ENCODE data around the gene KLHL28. TPM values are rescaled to one million over a fixed set of nuclear protein-coding genes. Genes with fewer than 3 reads are reported as not detected.

KLHL28 gene
- total and polyA plus RNA-seq, 2 donors (not counting 3 experiments of a cell fraction or from before 2014, with no cell fraction given) = 2.9 to 7.3 TPM

DNA sequence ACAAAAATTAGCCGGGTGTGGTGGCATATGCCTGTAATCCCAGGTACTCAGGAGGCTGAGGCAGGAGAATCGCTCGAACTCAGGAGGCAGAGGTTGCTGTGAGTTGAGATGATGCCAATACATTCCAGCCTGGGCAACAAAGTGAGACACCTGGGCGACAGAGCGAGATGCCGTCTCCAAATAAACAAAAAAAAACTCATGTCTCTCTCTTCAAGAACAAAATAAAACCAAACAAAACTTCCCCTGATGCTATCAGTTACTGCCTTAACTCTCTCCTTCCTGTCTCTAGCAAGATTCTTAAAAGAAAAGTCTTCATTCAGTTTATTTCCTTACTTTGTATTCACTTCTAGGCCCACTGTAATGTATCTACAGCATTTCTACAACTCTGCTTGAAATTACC, 20.8 kb downstream of the KLHL28 start:
- Histone ChIP-seq H3K4me2 (ENCODE audit: insufficient read depth, low read length) (no peak overlapping the region), H3K36me3 (ENCODE audit: control insufficient read depth in 2 of 2, extremely low read depth in 1 of 2, insufficient read depth in 2 of 2, low read length in 2 of 2) (peaks cover 9 to 10% of the 10 kb centered on the region in 2 experiments), H3K4me3 (replicated peaks in 1 of 3; ENCODE audit: insufficient read depth in 1 of 3, low read depth in 1 of 3, low read length in 3 of 3) (no peak overlapping the region), H3K9me3 (replicated peaks; ENCODE audit: control insufficient read depth, insufficient read depth, low read length) (no peaks in the 10 kb centered on the region), H3K9me1 (replicated peaks; ENCODE audit: control insufficient read depth, extremely low read depth, insufficient read depth, low read length) (no peaks in the 10 kb centered on the region), H3K27me3 (ENCODE audit: control insufficient read depth in 2 of 2, insufficient read depth in 2 of 2, low read length in 2 of 2) (no peaks in the 10 kb centered on the region), H3K79me2 (ENCODE audit: control insufficient read depth, insufficient read depth, low read length) (no peaks in the 10 kb centered on the region), H3K4me1 (ENCODE audit: control insufficient read depth, extremely low read depth, insufficient read depth, low read length) (no peaks in the 10 kb centered on the region), H3K27ac (ENCODE audit: insufficient read depth, low read depth, low read length) (no peak overlapping the region), H2AFZ (ENCODE audit: low read depth, low read length) (no peak overlapping the region), H3K9ac (replicated peaks; ENCODE audit: extremely low read depth, insufficient read depth, low read length) (no peak overlapping the region), H4K20me1 (replicated peaks; ENCODE audit: control insufficient read depth, extremely low read depth, insufficient read depth, low read length) (peaks cover 3% of the 10 kb centered on the region)
- DNase-seq (ENCODE audit: low read depth, low spot score) (no peak), FAIRE-seq (no peak)
- BruUV-seq (replicated peaks) = no TSS peak
- ChIA-PET CTCF (interaction anchor here (0.7 kb wide), 1 partner anchor 15 kb away, joined by 3 read pairs; no protein-coding TSS in a partner anchor), POLR2A (no interaction called here)
- dilution Hi-C loops (cut with MboI; ENCODE audit: extremely low pct_ligation_motif_present, low sequenced_read_pairs) (no loop called here), intact Hi-C loops (cut with micrococcal nuclease) (no loop called here)
- no peak for TF ChIP-seq GATA2 (IDR thresholded peaks at IDR 0.05; ENCODE audit: insufficient read depth, insufficient read length, low read depth, low read length)
- TF ChIP-seq POLR2AphosphoS5 (IDR thresholded peaks at IDR 0.05; ENCODE audit: insufficient read depth, low read depth, low read length) = no peak
- no peak for TF ChIP-seq MYC (IDR thresholded peaks at IDR 0.05; ENCODE audit: low read depth, low read length)
- TF ChIP-seq, protein P1, sequence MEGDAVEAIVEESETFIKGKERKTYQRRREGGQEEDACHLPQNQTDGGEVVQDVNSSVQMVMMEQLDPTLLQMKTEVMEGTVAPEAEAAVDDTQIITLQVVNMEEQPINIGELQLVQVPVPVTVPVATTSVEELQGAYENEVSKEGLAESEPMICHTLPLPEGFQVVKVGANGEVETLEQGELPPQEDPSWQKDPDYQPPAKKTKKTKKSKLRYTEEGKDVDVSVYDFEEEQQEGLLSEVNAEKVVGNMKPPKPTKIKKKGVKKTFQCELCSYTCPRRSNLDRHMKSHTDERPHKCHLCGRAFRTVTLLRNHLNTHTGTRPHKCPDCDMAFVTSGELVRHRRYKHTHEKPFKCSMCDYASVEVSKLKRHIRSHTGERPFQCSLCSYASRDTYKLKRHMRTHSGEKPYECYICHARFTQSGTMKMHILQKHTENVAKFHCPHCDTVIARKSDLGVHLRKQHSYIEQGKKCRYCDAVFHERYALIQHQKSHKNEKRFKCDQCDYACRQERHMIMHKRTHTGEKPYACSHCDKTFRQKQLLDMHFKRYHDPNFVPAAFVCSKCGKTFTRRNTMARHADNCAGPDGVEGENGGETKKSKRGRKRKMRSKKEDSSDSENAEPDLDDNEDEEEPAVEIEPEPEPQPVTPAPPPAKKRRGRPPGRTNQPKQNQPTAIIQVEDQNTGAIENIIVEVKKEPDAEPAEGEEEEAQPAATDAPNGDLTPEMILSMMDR (IDR thresholded peaks at IDR 0.05; ENCODE audit: extremely low read depth in 1 of 2, insufficient read depth in 1 of 2, low read depth in 1 of 2, low read length in 2 of 2) = no peak
- no peak for TF ChIP-seq EZH2 (IDR thresholded peaks at IDR 0.05; ENCODE audit: borderline replicate concordance, low read depth, low read length, severe bottlenecking)
- no peak for TF ChIP-seq FOS (IDR thresholded peaks at IDR 0.05; ENCODE audit: borderline replicate concordance, insufficient read depth, low read length)
- no peak for TF ChIP-seq POLR2A (IDR thresholded peaks at IDR 0.05; ENCODE audit: low read depth, low read length)
- no peak for TF ChIP-seq JUN (IDR thresholded peaks at IDR 0.05; ENCODE audit: borderline replicate concordance, insufficient read depth, insufficient read length, low read depth)

Measured in endothelial cell of umbilical vein (primary cell).